ENCODE data around the gene ACSM5.

GRCh38 chr16:20372701-20373100 is 36.6 kb upstream of the ACSM5 start:
- TF ChIP-seq POLR2A (IDR thresholded peaks at IDR 0.05) = no peak
- TF ChIP-seq, protein P1, sequence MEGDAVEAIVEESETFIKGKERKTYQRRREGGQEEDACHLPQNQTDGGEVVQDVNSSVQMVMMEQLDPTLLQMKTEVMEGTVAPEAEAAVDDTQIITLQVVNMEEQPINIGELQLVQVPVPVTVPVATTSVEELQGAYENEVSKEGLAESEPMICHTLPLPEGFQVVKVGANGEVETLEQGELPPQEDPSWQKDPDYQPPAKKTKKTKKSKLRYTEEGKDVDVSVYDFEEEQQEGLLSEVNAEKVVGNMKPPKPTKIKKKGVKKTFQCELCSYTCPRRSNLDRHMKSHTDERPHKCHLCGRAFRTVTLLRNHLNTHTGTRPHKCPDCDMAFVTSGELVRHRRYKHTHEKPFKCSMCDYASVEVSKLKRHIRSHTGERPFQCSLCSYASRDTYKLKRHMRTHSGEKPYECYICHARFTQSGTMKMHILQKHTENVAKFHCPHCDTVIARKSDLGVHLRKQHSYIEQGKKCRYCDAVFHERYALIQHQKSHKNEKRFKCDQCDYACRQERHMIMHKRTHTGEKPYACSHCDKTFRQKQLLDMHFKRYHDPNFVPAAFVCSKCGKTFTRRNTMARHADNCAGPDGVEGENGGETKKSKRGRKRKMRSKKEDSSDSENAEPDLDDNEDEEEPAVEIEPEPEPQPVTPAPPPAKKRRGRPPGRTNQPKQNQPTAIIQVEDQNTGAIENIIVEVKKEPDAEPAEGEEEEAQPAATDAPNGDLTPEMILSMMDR (IDR thresholded peaks at IDR 0.05) = no peak
- TF ChIP-seq POLR2AphosphoS5 (IDR thresholded peaks at IDR 0.05) = no peak
